Fibroblast of lung (primary cell): Measurements from ENCODE around the gene TAS2R3. TPM values are rescaled to one million over a fixed set of nuclear protein-coding genes. Genes with fewer than 3 reads are reported as not detected.

Experiments
- DNase-seq, 2 donors: peaks; one replicate each; pipeline versions ENCODE4 v3.0.0 to v3.0.0-alpha.2; 2010; ENCODE audit warnings: low read depth in 2 of 2
- H2AFZ ChIP-seq: 2 replicates; pipeline ENCODE4 v1.5.1; 2012; ENCODE audit warnings: low read length, control low read depth, inconsistent platforms
- H3K27ac ChIP-seq: 2 replicates; pipeline ENCODE4 v1.5.1; 2011; ENCODE audit warnings: low read length, control low read depth; ENCODE audit not compliant: insufficient read depth
- H3K27me3 ChIP-seq: 2 replicates; pipeline ENCODE4 v1.5.1; 2011; ENCODE audit warnings: mild to moderate bottlenecking, low read length; ENCODE audit not compliant: control insufficient read depth, insufficient read depth
- H3K36me3 ChIP-seq: 2 replicates; pipeline ENCODE4 v1.5.1; 2011; ENCODE audit warnings: low read length; ENCODE audit not compliant: control insufficient read depth, insufficient read depth
- H3K4me1 ChIP-seq: 2 replicates; pipeline ENCODE4 v1.5.1; 2011; ENCODE audit warnings: low read length; ENCODE audit not compliant: control insufficient read depth, insufficient read depth; ENCODE audit errors: extremely low read depth
- H3K4me2 ChIP-seq: 2 replicates; pipeline ENCODE4 v1.5.1; 2011; ENCODE audit warnings: low read length, control low read depth; ENCODE audit not compliant: insufficient read depth; ENCODE audit errors: extremely low read depth
- H3K4me3 ChIP-seq, 4 experiments: fragments of 200-600 bp in 1 of 4; sonication (generic) in 1 of 4; replicated peaks in 1 of 4; 2 replicates each; pipeline ENCODE4 v1.5.1; 2011 to 2016; ENCODE audit warnings: low read length in 4 of 4, low read depth in 3 of 4, mild to moderate bottlenecking in 3 of 4, control low read depth in 2 of 4, inconsistent platforms in 1 of 4, mixed read lengths in 1 of 4; ENCODE audit not compliant: insufficient read depth in 1 of 4; ENCODE audit errors: control extremely low read depth in 1 of 4
- H3K79me2 ChIP-seq: 2 replicates; pipeline ENCODE4 v1.5.1; 2012; ENCODE audit warnings: mild to moderate bottlenecking, low read length, inconsistent platforms; ENCODE audit not compliant: control insufficient read depth, insufficient read depth
- H3K9ac ChIP-seq: 2 replicates; pipeline ENCODE4 v1.5.1; 2011; ENCODE audit warnings: mild to moderate bottlenecking, low read length, control low read depth; ENCODE audit not compliant: insufficient read depth
- H3K9me3 ChIP-seq: 2 replicates; pipeline ENCODE4 v1.5.1; 2012; ENCODE audit warnings: low read depth, low read length; ENCODE audit not compliant: control insufficient read depth, insufficient read depth
- H4K20me1 ChIP-seq: 2 replicates; pipeline ENCODE4 v1.5.1; 2011; ENCODE audit warnings: low read length; ENCODE audit not compliant: control insufficient read depth, insufficient read depth; ENCODE audit errors: extremely low read depth
- CTCF ChIP-seq, 2 donors: IDR thresholded peaks in 1 of 2; conservative IDR thresholded peaks in 1 of 2; 1 replicate in 1 of 2; 2 replicates in 1 of 2; pipeline ENCODE4 v1.5.1; 2011 to 2012; ENCODE audit warnings: low read length in 2 of 2, control low read depth in 1 of 2, inconsistent platforms in 1 of 2, low read depth in 1 of 2, mild to moderate bottlenecking in 1 of 2
- EZH2 ChIP-seq: IDR thresholded peaks from 2 replicates; pipeline ENCODE4 v1.5.1; 2012; ENCODE audit warnings: low read length, control low read depth, mild to moderate bottlenecking; ENCODE audit errors: missing control alignments
- polyA plus RNA-seq, 2 donors: library from polyadenylated mRNA; depleted of rRNA in 1 of 2; stranded (reverse) in 1 of 2; unstranded in 1 of 2; fragments of >200 nt; gene quantifications; 2 replicates each; pipeline ENCODE4 v1.2.1, GENCODE V29; 2011 to 2012; ENCODE audit warnings: missing spikeins in 1 of 2
- total RNA-seq: library from RNA; depleted of rRNA; stranded (reverse); fragments of >200 nt; gene quantifications from 2 replicates; pipeline ENCODE4 v1.2.1, GENCODE V29; 2014

TAS2R3 gene
- total and polyA plus RNA-seq, 2 donors (not counting 1 experiment from before 2014, with no cell fraction given): 0.06 to 2.8 TPM

- no peak within 1 kb of the TSS for H3K27ac ChIP-seq
- H3K79me2 ChIP-seq: no peaks in the 10 kb centered on the region
- no peak within 1 kb of the TSS for H3K9ac ChIP-seq
- no peaks in the 10 kb centered on the region for H3K36me3 ChIP-seq
- H3K4me1 ChIP-seq: no peaks in the 10 kb centered on the region
- H3K27me3 ChIP-seq: no peaks in the 10 kb centered on the region
- no peak within 1 kb of the TSS for H2AFZ ChIP-seq
- no peaks in the 10 kb centered on the region for H3K9me3 ChIP-seq
- no peaks in the 10 kb centered on the region for H4K20me1 ChIP-seq
- no peak within 1 kb of the TSS for H3K4me3 ChIP-seq
- no peak within 1 kb of the TSS for H3K4me2 ChIP-seq
- TF ChIP-seq EZH2: no peak
- DNase-seq: no peak
Measured at GRCh38 chr7:141789917-141790316, 26.0 kb downstream of the TAS2R3 start, which contains the start of gene TAS2R5. TSS of gene TAS2R5 (plus strand) at chr7:141790217. CDS start at chr7:141790362, 145 bp downstream.

GRCh38 chr7:141792526-141792925, 28.6 kb downstream of the TAS2R3 start:
- DNase-seq: no peak
- H3K4me3 ChIP-seq: no peak overlapping the region
- no peaks in the 10 kb centered on the region for H3K79me2 ChIP-seq
- no peak overlapping the region for H3K9ac ChIP-seq
- no peak overlapping the region for H2AFZ ChIP-seq
- no peaks in the 10 kb centered on the region for H4K20me1 ChIP-seq
- no peak overlapping the region for H3K27ac ChIP-seq
- no peaks in the 10 kb centered on the region for H3K27me3 ChIP-seq
- no peaks in the 10 kb centered on the region for H3K9me3 ChIP-seq
- no peaks in the 10 kb centered on the region for H3K4me1 ChIP-seq
- no peak overlapping the region for H3K4me2 ChIP-seq
- H3K36me3 ChIP-seq: no peaks in the 10 kb centered on the region
- TF ChIP-seq CTCF (conservative IDR thresholded peaks at IDR 0.05 in 1 of 2, IDR thresholded peaks at IDR 0.05 in 1 of 2; ENCODE audit: low read depth in 1 of 2, low read length in 2 of 2) (no peak), EZH2 (no peak)

Other genes with a start within 250 kb of the TAS2R3 start
- gene AGK, start 212.7 kb upstream of the TAS2R3 start, total RNA-seq: 17.2 and 20.8 TPM in 2 replicates
- gene AGK, start 212.7 kb upstream of the TAS2R3 start, polyA plus RNA-seq: 38.7 and 42.5 TPM in 2 replicates
- 6.1 and 6.9 TPM in 2 replicates for gene DENND11, start 61.9 kb upstream of the TAS2R3 start, total RNA-seq
- 2.4 and 2.7 TPM in 2 replicates for gene DENND11, start 61.9 kb upstream of the TAS2R3 start, polyA plus RNA-seq
- gene WEE2, start 55.7 kb upstream of the TAS2R3 start, total RNA-seq: not detected in 2 replicates
- not detected in 2 replicates for gene WEE2, start 55.7 kb upstream of the TAS2R3 start, polyA plus RNA-seq
- 119 and 131 TPM in 2 replicates for gene SSBP1, start 25.7 kb upstream of the TAS2R3 start, total RNA-seq
- 209 and 212 TPM in 2 replicates for gene SSBP1, start 25.7 kb upstream of the TAS2R3 start, polyA plus RNA-seq
- gene TAS2R4, start 12.6 kb downstream of the TAS2R3 start, total RNA-seq: 1.5 TPM in 2 replicates
- 0.02 and 0.06 TPM in 2 replicates for gene TAS2R4, start 12.6 kb downstream of the TAS2R3 start, polyA plus RNA-seq
- gene TAS2R5, start 26.1 kb downstream of the TAS2R3 start, total RNA-seq: 1.0 and 1.3 TPM in 2 replicates
- 0.07 and 0.10 TPM in 2 replicates for gene TAS2R5, start 26.1 kb downstream of the TAS2R3 start, polyA plus RNA-seq
- gene PRSS37, start 77.4 kb downstream of the TAS2R3 start, total RNA-seq: not detected in 2 replicates
- gene PRSS37, start 77.4 kb downstream of the TAS2R3 start, polyA plus RNA-seq: not detected in 2 replicates
- not detected in 2 replicates for gene OR9A4, start 152.3 kb downstream of the TAS2R3 start, total RNA-seq
- gene OR9A4, start 152.3 kb downstream of the TAS2R3 start, polyA plus RNA-seq: not detected in 2 replicates
- gene CLEC5A, start 182.9 kb downstream of the TAS2R3 start, total RNA-seq: not detected in 2 replicates
- gene CLEC5A, start 182.9 kb downstream of the TAS2R3 start, polyA plus RNA-seq: not detected in 2 replicates
- not detected in 2 replicates for gene TAS2R38, start 209.7 kb downstream of the TAS2R3 start, total RNA-seq
- gene TAS2R38, start 209.7 kb downstream of the TAS2R3 start, polyA plus RNA-seq: not detected in 2 replicates
- gene MGAM, start 231.8 kb downstream of the TAS2R3 start, total RNA-seq: not detected in 2 replicates
- 0.15 TPM in 1 of 2 replicates, not detected in the other for gene MGAM, start 231.8 kb downstream of the TAS2R3 start, polyA plus RNA-seq